Measurements from ENCODE around the gene GALNT1.

DNA sequence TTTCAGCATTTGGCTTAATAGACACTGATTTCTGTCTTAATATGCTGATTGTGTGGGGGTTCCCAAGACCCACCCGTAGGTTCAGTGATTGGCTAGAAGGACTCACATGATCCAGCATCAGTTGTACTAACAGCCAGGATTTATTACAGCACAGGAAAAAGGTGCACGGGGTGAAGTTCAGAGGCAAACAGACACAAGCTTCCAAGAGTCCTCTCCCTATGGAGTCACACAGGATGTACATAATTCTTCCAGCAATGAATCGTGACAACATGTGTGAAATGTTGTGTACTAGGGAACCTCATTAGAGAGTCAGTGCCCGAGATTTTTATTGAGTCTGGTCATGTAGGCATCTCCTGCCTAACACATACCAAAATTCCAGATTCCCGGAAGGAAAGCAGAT, 52.8 kb downstream of the GALNT1 start:
- TF ChIP-seq POLR2A (IDR thresholded peaks at IDR 0.05) (no peak), POLR2AphosphoS5 (IDR thresholded peaks at IDR 0.05) (no peak), EP300 (IDR thresholded peaks at IDR 0.05) (no peak)
- TF ChIP-seq, protein P1, sequence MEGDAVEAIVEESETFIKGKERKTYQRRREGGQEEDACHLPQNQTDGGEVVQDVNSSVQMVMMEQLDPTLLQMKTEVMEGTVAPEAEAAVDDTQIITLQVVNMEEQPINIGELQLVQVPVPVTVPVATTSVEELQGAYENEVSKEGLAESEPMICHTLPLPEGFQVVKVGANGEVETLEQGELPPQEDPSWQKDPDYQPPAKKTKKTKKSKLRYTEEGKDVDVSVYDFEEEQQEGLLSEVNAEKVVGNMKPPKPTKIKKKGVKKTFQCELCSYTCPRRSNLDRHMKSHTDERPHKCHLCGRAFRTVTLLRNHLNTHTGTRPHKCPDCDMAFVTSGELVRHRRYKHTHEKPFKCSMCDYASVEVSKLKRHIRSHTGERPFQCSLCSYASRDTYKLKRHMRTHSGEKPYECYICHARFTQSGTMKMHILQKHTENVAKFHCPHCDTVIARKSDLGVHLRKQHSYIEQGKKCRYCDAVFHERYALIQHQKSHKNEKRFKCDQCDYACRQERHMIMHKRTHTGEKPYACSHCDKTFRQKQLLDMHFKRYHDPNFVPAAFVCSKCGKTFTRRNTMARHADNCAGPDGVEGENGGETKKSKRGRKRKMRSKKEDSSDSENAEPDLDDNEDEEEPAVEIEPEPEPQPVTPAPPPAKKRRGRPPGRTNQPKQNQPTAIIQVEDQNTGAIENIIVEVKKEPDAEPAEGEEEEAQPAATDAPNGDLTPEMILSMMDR (IDR thresholded peaks at IDR 0.05), result no peak
